ENCODE results near the gene EPOP. TPM values are rescaled to one million over a fixed set of nuclear protein-coding genes. Genes with fewer than 3 reads are reported as not detected.

EPOP gene
- total and polyA plus RNA-seq, 2 of the 13 experiments (the other 11 are each of a cell fraction or from before 2014, with no cell fraction given): 14.7 to 37.8 TPM

- TF ChIP-seq ZSCAN31 (CRISPR knock-in tag; IDR thresholded peaks at IDR 0.05; ENCODE audit: low read depth) (0 out of 2 replicates have a peak, but pooled peaks have one; percentile 49), CBX2 (IDR thresholded peaks at IDR 0.05; ENCODE audit: low read depth, low read length) (no peak), CBX2 (CRISPR knock-in tag; IDR thresholded peaks at IDR 0.05; ENCODE audit: low read depth) (no peak), NFRKB (IDR thresholded peaks at IDR 0.05) (no peak), IKZF1 (IDR thresholded peaks at IDR 0.05) (no peak), PAF1 (CRISPR knock-in tag; IDR thresholded peaks at IDR 0.05) (no peak), SETDB1 (CRISPR knock-in tag; IDR thresholded peaks at IDR 0.05; ENCODE audit: borderline replicate concordance) (no peak), TGIF2 (CRISPR knock-in tag; IDR thresholded peaks at IDR 0.05) (peak; percentile 60; the same call in 1 of the 2 replicates), KDM2A (CRISPR knock-in tag; IDR thresholded peaks at IDR 0.05; ENCODE audit: borderline replicate concordance, low read depth) (peak; percentile 76; the same call in 1 of the 2 replicates), ZNF652 (CRISPR knock-in tag; IDR thresholded peaks at IDR 0.05; ENCODE audit: borderline replicate concordance, low read depth) (peak; percentile 54; the same call in 1 of the 2 replicates), ZZZ3 (CRISPR knock-in tag; IDR thresholded peaks at IDR 0.05; ENCODE audit: borderline replicate concordance) (no peak), SRF (IDR thresholded peaks at IDR 0.05; ENCODE audit: low read depth, low read length) (no peak), NR2F6 (IDR thresholded peaks at IDR 0.05) (peak; percentile 58), NR2F6 (CRISPR knock-in tag; IDR thresholded peaks at IDR 0.05) (peak; percentile 71; the same call in 1 of the 2 replicates), ZNF234 (CRISPR knock-in tag; conservative IDR thresholded peaks at IDR 0.05) (no peak), CTCF (CRISPR knock-in tag; IDR thresholded peaks at IDR 0.05) (peak; percentile 99), KMT2A (CRISPR knock-in tag; IDR thresholded peaks at IDR 0.05) (peak; percentile 66; the same call in 1 of the 2 replicates), ZNF17 (CRISPR knock-in tag; IDR thresholded peaks at IDR 0.05) (no peak), FOXO1 (CRISPR knock-in tag; IDR thresholded peaks at IDR 0.05) (peak; percentile 69), GATAD1 (CRISPR knock-in tag; IDR thresholded peaks at IDR 0.05) (peak; percentile 68), ZNF33B (CRISPR knock-in tag; IDR thresholded peaks at IDR 0.05) (peak; percentile 60; the same call in 1 of the 2 replicates), SAP130 (CRISPR knock-in tag; IDR thresholded peaks at IDR 0.05; ENCODE audit: low read depth) (peak; percentile 52), HNRNPH1 (optimal IDR thresholded peaks at IDR 0.05; ENCODE audit: low read depth, low read length) (no peak), ZNF343 (CRISPR knock-in tag; IDR thresholded peaks at IDR 0.05) (no peak), HDAC1 (CRISPR knock-in tag; IDR thresholded peaks at IDR 0.05) (no peak), SRSF4 (IDR thresholded peaks at IDR 0.05; ENCODE audit: low read depth, low read length, poor library complexity, severe bottlenecking) (no peak), SMAD1 (CRISPR knock-in tag; IDR thresholded peaks at IDR 0.05; ENCODE audit: borderline replicate concordance, low read depth) (no peak)
- TF ChIP-seq, protein P1, sequence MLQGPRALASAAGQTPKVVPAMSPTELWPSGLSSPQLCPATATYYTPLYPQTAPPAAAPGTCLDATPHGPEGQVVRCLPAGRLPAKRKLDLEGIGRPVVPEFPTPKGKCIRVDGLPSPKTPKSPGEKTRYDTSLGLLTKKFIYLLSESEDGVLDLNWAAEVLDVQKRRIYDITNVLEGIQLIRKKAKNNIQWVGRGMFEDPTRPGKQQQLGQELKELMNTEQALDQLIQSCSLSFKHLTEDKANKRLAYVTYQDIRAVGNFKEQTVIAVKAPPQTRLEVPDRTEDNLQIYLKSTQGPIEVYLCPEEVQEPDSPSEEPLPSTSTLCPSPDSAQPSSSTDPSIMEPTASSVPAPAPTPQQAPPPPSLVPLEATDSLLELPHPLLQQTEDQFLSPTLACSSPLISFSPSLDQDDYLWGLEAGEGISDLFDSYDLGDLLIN (CRISPR knock-in tag; IDR thresholded peaks at IDR 0.05; ENCODE audit: borderline replicate concordance): no peak
- TF ChIP-seq, protein P2, sequence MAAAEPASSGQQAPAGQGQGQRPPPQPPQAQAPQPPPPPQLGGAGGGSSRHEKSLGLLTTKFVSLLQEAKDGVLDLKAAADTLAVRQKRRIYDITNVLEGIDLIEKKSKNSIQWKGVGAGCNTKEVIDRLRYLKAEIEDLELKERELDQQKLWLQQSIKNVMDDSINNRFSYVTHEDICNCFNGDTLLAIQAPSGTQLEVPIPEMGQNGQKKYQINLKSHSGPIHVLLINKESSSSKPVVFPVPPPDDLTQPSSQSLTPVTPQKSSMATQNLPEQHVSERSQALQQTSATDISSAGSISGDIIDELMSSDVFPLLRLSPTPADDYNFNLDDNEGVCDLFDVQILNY (CRISPR knock-in tag; conservative IDR thresholded peaks at IDR 0.05): no peak
These were observed 7.5 kb downstream of the EPOP start (continued) for GRCh38 chr17:38667099-38667786.
